HCT116 (cell line): ENCODE measurements around the gene SLC6A12. TPM values are rescaled to one million over a fixed set of nuclear protein-coding genes. Genes with fewer than 3 reads are reported as not detected.

Experiments used
- ATAC-seq: fragments of 200-7000 bp; cut with Tn5 transposase; 2 replicates; pipeline ENCODE4 v1.9.1; 2020; ENCODE audit warnings: mild to moderate bottlenecking, moderate library complexity
- BruUV-seq: library from RNA; stranded (reverse); fragments of 400-500 nt; replicated peaks from 2 replicates; lab custom pipeline; 2021; lab: Mats Ljungman, UMichigan
- CTCF ChIA-PET: fragments of 300-600 bp; sonication (Branson Sonifier 250); formaldehyde crosslinking; loops from one replicate; lab custom pipeline; 2021; ENCODE audit warnings: antibody characterized with exemption; lab: Charles Lee
- POLR2A ChIA-PET: fragments of 300-600, 350-600 bp; sonication (Branson Sonifier 250); formaldehyde crosslinking; loops from one replicate; lab custom pipeline; 2021; ENCODE audit warnings: antibody characterized with exemption; lab: Charles Lee
- RAD21 ChIA-PET, 2 experiments: fragments of 300-600 bp; sonication (Branson Sonifier 250); formaldehyde crosslinking; loops; one replicate each; lab custom pipeline; 2023; ENCODE audit warnings: low total read pairs in 2 of 2; ENCODE audit not compliant: uncharacterized antibody in 2 of 2, unreplicated experiment in 2 of 2, low non-redundant PET in 1 of 2; lab: Charles Lee
- DNase-seq: peaks from one replicate; pipeline ENCODE4 v3.0.0-alpha.2; 2010; ENCODE audit warnings: low read depth, low spot score
- H2AFZ ChIP-seq: fragments of 200-600 bp; shearing (Covaris generic), sonication (generic); 2 replicates; pipeline ENCODE4 v1.6.1; 2017; ENCODE audit warnings: low read depth, mixed run types, mixed read lengths, antibody characterized with exemption, low read length; ENCODE audit not compliant: poor library complexity, severe bottlenecking
- H3K27ac ChIP-seq: 2 replicates; pipeline ENCODE4 v1.5.1; 2012; ENCODE audit warnings: low read depth, low read length
- H3K27me3 ChIP-seq: fragments of 200-600 bp; sonication (generic); 2 replicates; pipeline ENCODE4 v1.6.1; 2016; ENCODE audit warnings: mixed run types, low read length, mixed read lengths; ENCODE audit not compliant: insufficient read depth
- H3K36me3 ChIP-seq, 2 experiments: fragments of 200-500 bp in 1 of 2; fragments of 200-600 bp in 1 of 2; sonication (Bioruptor generic) in 1 of 2; sonication (generic) in 1 of 2; 2 replicates each; pipeline versions ENCODE4 v1.5.1 to v1.6.1; 2014 to 2016; ENCODE audit warnings: low read length in 2 of 2, inconsistent platforms in 1 of 2, mixed read lengths in 1 of 2, mixed run types in 1 of 2; ENCODE audit not compliant: insufficient read depth in 2 of 2, control insufficient read depth in 1 of 2
- H3K4me1 ChIP-seq, 2 experiments: fragments of 200-600 bp in 1 of 2; sonication (generic) in 1 of 2; 2 replicates each; pipeline versions ENCODE4 v1.5.1 to v1.6.1; 2012 to 2017; ENCODE audit warnings: low read length in 2 of 2, inconsistent platforms in 1 of 2, mild to moderate bottlenecking in 1 of 2, mixed read lengths in 1 of 2, mixed run types in 1 of 2, moderate library complexity in 1 of 2; ENCODE audit not compliant: insufficient read depth in 2 of 2, control insufficient read depth in 1 of 2
- H3K4me2 ChIP-seq: fragments of 200-600 bp; sonication (generic); 2 replicates; pipeline ENCODE4 v1.6.1; 2017; ENCODE audit warnings: mixed run types, low read length, mixed read lengths
- H3K4me3 ChIP-seq, 2 experiments: fragments of 200-600 bp in 1 of 2; sonication (generic) in 1 of 2; replicated peaks in 1 of 2; 2 replicates each; pipeline ENCODE4 v1.5.1; 2011 to 2016; ENCODE audit warnings: low read length in 2 of 2, control low read depth in 1 of 2, low read depth in 1 of 2, mild to moderate bottlenecking in 1 of 2, mixed read lengths in 1 of 2, mixed run types in 1 of 2
- H3K79me2 ChIP-seq: fragments of 200-600 bp; sonication (generic); 2 replicates; pipeline ENCODE4 v1.6.1; 2017; ENCODE audit warnings: mild to moderate bottlenecking, mixed run types, low read length, moderate library complexity, mixed read lengths; ENCODE audit not compliant: insufficient read depth
- H3K9ac ChIP-seq: fragments of 200-600 bp; sonication (generic); 2 replicates; pipeline ENCODE4 v1.6.1; 2016; ENCODE audit warnings: low read length, mixed read lengths
- H3K9me2 ChIP-seq: fragments of 200-600 bp; sonication (generic), shearing (Covaris generic); 2 replicates; pipeline ENCODE4 v1.6.1; 2017; ENCODE audit warnings: mixed run types, mild to moderate bottlenecking, moderate library complexity; ENCODE audit not compliant: insufficient read depth
- H3K9me3 ChIP-seq, 2 experiments: fragments of 200-500 bp in 1 of 2; fragments of 200-600 bp in 1 of 2; sonication (Bioruptor generic) in 1 of 2; sonication (generic) in 1 of 2; 2 replicates each; pipeline ENCODE4 v1.6.1; 2014 to 2017; ENCODE audit warnings: low read length in 2 of 2, mixed read lengths in 2 of 2, inconsistent platforms in 1 of 2, low read depth in 1 of 2, mild to moderate bottlenecking in 1 of 2, mixed run types in 1 of 2, moderate library complexity in 1 of 2; ENCODE audit not compliant: control insufficient read depth in 1 of 2, insufficient read depth in 1 of 2
- H4K20me1 ChIP-seq: fragments of 200-600 bp; sonication (generic), shearing (Covaris generic); 2 replicates; pipeline ENCODE4 v1.6.1; 2017; ENCODE audit warnings: mixed run types, mild to moderate bottlenecking, moderate library complexity; ENCODE audit not compliant: insufficient read depth
- CEBPB ChIP-seq: IDR thresholded peaks from 2 replicates; pipeline ENCODE4 v1.6.1; 2012; ENCODE audit warnings: low read depth
- ELF1 ChIP-seq: IDR thresholded peaks from 2 replicates; pipeline ENCODE4 v1.6.1; 2012; ENCODE audit warnings: low read depth, borderline replicate concordance
- EZH2 ChIP-seq: fragments of 200-600 bp; sonication (generic); IDR thresholded peaks from 2 replicates; pipeline ENCODE4 v1.6.1; 2017; ENCODE audit warnings: antibody characterized with exemption, mixed run types
- FOSL1 ChIP-seq: IDR thresholded peaks from 2 replicates; pipeline ENCODE4 v1.6.1; 2012; ENCODE audit warnings: low read depth
- POLR2A ChIP-seq: IDR thresholded peaks from 2 replicates; pipeline ENCODE4 v1.7.0; 2011; ENCODE audit warnings: borderline replicate concordance; ENCODE audit not compliant: insufficient read depth, insufficient read length; ENCODE audit errors: extremely low read depth
- TCF7L2 ChIP-seq: IDR thresholded peaks from 2 replicates; pipeline ENCODE4 v1.7.0; 2011; ENCODE audit warnings: borderline replicate concordance, inconsistent platforms; ENCODE audit not compliant: insufficient read depth, insufficient read length; ENCODE audit errors: extremely low read depth
- YY1 ChIP-seq: IDR thresholded peaks from 2 replicates; pipeline ENCODE4 v1.6.1; 2011; ENCODE audit warnings: low read length, low read depth, moderate library complexity, mild to moderate bottlenecking; ENCODE audit not compliant: insufficient replicate concordance; ENCODE audit errors: extremely low read depth
- intact Hi-C: fragments of 100-400 bp; cut with micrococcal nuclease; formaldehyde crosslinking; loops from 2 replicates; pipeline ENCODE4 v1.10.0; 2022
- total RNA-seq: library from RNA; stranded (reverse); gene quantifications from one replicate; pipeline ENCODE4 v1.2.1, GENCODE V29; 2021; ENCODE audit not compliant: unreplicated experiment
- TF ChIP-seq, protein P1 (sequence below): IDR thresholded peaks from 2 replicates; pipeline ENCODE4 v1.6.1; 2012; ENCODE audit warnings: low read depth

The SLC6A12 gene
- total RNA-seq, 1 experiment from 2014 or later: 0.64 TPM

DNA sequence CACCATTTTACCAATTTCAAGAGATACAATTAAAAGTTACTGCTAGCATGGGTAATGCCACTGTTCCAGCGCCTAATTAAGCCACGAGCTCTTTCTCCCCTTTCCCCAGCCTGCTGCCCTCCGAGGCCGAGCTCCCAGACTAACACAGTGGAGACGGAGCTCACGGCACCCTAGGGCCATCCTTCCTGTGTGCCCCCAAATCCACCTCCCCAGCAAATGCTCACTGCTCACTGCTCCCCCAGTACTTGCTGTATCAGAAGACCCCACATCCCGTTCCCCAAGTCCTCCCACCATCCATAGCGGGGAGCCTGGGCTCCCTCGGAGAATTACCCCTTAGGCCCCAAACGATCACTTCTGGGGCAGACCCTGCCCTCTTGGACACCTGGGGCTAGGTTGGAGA is 42.7 kb downstream of the SLC6A12 start (continued):
- no peak for TF ChIP-seq ELF1
- TF ChIP-seq POLR2A: no peak
- TF ChIP-seq FOSL1: no peak
- TF ChIP-seq EZH2: no peak

DNA sequence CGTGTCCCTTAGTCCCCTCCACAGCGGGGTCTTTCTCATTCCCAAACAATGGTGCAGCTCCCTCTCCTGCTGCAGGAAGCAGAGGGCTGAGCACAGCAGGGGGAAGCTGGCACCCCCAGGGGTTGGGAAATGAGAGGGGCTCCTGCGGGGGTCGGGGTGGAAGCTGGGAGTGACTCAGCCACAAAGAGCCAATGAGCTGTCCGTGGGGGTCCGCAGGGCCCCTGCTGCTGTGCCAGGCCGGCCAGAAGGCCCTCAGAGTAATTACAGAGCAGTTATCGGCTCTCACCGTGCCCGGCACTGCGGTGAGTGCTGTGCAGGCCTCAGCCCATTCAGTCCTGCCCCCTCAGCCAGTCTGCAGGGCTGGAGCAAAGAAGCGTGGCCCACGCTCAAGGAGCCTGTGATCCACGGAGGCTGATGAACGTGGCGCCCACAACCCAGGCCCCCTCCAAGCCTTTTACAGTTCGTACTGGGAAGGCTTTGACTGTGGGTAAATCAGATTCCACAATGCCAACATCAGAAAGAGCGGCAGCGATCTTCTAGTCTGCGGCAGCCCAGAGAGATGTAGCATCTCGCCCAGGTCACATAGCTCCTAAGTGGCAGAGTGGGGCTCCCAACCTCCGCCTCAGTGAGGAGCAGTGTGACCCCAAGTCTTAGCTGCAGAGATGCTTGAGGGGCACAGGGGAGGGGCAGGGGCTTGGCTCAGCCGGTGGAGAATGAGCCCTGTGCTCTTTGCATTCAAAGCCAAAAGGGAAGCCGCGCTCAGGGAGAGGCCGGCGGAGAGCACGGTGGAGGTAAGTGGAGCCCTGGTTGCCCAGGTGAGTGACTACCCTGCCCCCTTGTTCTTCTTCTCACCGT is 43.4 kb downstream of the SLC6A12 start:
- Histone ChIP-seq H3K27ac (no peak overlapping the region), H3K79me2 (no peaks in the 10 kb centered on the region), H3K4me2 (no peak overlapping the region), H3K4me3 (no peak overlapping the region), H3K27me3 (no peaks in the 10 kb centered on the region), H3K4me1 (peaks cover 0 to 5% of the 10 kb centered on the region in 2 experiments; a peak in 2 of 4 replicates), H3K9ac (no peak overlapping the region), H4K20me1 (no peaks in the 10 kb centered on the region), H3K36me3 (no peaks in the 10 kb centered on the region), H2AFZ (no peak overlapping the region), H3K9me2 (no peaks in the 10 kb centered on the region), H3K9me3 (no peaks in the 10 kb centered on the region)
- ATAC-seq (no peak), DNase-seq (no peak)
- intact Hi-C loops: no loop called here
- BruUV-seq: no TSS peak
- ChIA-PET CTCF (no interaction called here), RAD21 (no interaction called here), POLR2A (no interaction called here)
- TF ChIP-seq EZH2 (no peak), CEBPB (no peak), YY1 (no peak), TCF7L2 (no peak)
- TF ChIP-seq, protein P1, sequence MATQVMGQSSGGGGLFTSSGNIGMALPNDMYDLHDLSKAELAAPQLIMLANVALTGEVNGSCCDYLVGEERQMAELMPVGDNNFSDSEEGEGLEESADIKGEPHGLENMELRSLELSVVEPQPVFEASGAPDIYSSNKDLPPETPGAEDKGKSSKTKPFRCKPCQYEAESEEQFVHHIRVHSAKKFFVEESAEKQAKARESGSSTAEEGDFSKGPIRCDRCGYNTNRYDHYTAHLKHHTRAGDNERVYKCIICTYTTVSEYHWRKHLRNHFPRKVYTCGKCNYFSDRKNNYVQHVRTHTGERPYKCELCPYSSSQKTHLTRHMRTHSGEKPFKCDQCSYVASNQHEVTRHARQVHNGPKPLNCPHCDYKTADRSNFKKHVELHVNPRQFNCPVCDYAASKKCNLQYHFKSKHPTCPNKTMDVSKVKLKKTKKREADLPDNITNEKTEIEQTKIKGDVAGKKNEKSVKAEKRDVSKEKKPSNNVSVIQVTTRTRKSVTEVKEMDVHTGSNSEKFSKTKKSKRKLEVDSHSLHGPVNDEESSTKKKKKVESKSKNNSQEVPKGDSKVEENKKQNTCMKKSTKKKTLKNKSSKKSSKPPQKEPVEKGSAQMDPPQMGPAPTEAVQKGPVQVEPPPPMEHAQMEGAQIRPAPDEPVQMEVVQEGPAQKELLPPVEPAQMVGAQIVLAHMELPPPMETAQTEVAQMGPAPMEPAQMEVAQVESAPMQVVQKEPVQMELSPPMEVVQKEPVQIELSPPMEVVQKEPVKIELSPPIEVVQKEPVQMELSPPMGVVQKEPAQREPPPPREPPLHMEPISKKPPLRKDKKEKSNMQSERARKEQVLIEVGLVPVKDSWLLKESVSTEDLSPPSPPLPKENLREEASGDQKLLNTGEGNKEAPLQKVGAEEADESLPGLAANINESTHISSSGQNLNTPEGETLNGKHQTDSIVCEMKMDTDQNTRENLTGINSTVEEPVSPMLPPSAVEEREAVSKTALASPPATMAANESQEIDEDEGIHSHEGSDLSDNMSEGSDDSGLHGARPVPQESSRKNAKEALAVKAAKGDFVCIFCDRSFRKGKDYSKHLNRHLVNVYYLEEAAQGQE: no peak
